Calu3 (cell line): ENCODE results near the gene CENPS. TPM values are rescaled to one million over a fixed set of nuclear protein-coding genes. Genes with fewer than 3 reads are reported as not detected.
"Not testable (repeated sequence)": the region's sequence is repeated elsewhere in the genome, so short reads cannot be mapped to it uniquely, and the experiment has no call there.

Source experiments
- BruUV-seq: library from RNA; stranded (reverse); fragments of 400-500 nt; replicated peaks from 2 replicates; lab custom pipeline; 2021; lab: Mats Ljungman, UMichigan
- CTCF ChIA-PET: fragments of 300-600 bp; sonication (Branson Sonifier 250); formaldehyde crosslinking; loops from one replicate; lab custom pipeline; 2022; ENCODE audit warnings: antibody characterized with exemption; lab: Charles Lee
- DNase-seq: peaks from one replicate; pipeline ENCODE4 v3.0.0; 2022
- H3K27ac Mint-ChIP-seq: one replicate; pipeline ENCODE4 v1.8.0; 2022; ENCODE audit warnings: mixed read lengths; ENCODE audit not compliant: unreplicated experiment
- H3K27me3 Mint-ChIP-seq: one replicate; pipeline ENCODE4 v1.8.0; 2022; ENCODE audit warnings: mixed read lengths; ENCODE audit not compliant: unreplicated experiment
- H3K36me3 Mint-ChIP-seq: one replicate; pipeline ENCODE4 v1.8.0; 2022; ENCODE audit warnings: mild to moderate bottlenecking, moderate library complexity, mixed read lengths; ENCODE audit not compliant: insufficient read depth, unreplicated experiment
- H3K4me1 Mint-ChIP-seq: one replicate; pipeline ENCODE4 v1.8.0; 2022; ENCODE audit warnings: mild to moderate bottlenecking, low read depth, mixed read lengths; ENCODE audit not compliant: unreplicated experiment
- H3K4me3 Mint-ChIP-seq: one replicate; pipeline ENCODE4 v1.8.0; 2022; ENCODE audit warnings: mild to moderate bottlenecking, low read depth, moderate library complexity, mixed read lengths; ENCODE audit not compliant: unreplicated experiment
- H3K9me3 Mint-ChIP-seq: one replicate; pipeline ENCODE4 v1.8.0; 2022; ENCODE audit warnings: low read depth, mixed read lengths; ENCODE audit not compliant: unreplicated experiment
- intact Hi-C: fragments of 100-400 bp; cut with micrococcal nuclease; formaldehyde crosslinking; loops from one replicate; pipeline ENCODE4 v1.10.0; 2022; ENCODE audit not compliant: unreplicated experiment
- total RNA-seq: library from RNA; stranded (reverse); gene quantifications from 2 replicates; pipeline ENCODE4 v1.2.3, GENCODE V29; 2022
- TF ChIP-seq, protein P1 (sequence below): fragments of 200-600 bp; IDR thresholded peaks from one replicate; pipeline ENCODE4 v1.8.0; 2022; ENCODE audit warnings: antibody characterized with exemption; ENCODE audit not compliant: unreplicated experiment

CENPS gene
- total RNA-seq, 1 experiment from 2014 or later, result 18.0 TPM

DNA sequence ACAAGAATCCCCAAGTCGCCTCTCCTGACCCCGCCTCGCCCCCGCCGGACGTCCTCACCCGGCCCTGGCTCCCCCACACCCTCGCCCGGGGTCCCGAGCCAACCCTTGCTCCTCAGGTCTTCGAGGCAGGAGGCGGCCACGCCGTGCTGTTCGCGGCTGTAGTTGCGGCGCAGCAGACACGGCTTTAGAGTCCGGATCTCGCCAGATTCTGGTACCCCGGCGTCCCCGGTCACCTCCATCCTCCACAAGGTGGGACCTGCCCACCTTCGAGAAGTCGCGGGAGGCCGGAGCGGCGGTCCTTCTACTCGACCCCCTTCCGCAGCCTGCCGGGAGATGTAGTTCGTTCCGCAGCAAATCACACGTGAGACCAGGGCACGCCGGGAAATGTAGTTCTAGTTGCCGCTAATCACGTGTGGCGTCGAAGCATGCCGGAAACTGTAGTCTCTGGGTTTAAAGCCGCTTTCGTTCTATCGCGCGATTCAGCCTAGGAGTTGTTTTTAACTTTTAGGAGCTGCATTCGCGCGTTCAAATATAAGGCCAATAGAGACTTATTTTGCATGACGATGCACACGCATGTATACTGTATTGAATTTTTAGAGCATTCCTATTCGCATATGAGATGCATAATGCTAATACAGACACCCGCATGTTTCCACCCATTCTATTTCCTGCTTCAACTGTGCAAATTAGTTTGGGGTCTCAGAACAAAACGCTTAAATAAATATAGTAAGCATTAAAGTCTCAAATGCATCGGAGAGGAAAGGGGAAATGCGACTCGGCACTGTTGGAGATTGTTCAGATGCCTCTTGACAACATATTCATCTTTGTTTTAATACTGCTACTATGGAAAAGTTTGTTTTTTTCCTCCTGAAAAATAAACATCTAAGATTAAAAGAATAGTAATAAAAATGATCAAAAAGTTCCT, 42.2 kb downstream of the CENPS start, which contains the start of gene DFFA:
Gene DFFA, minus strand, starts transcription at position 310 of the 925 bp plus-strand sequence. Its CDS starts 71 bp downstream, at position 239.
- DNase-seq, result peak; percentile 89
- CTCF ChIA-PET, result interaction anchor here (0.6 kb wide), 2 partner anchors 31 to 42 kb away, joined by 3 to 6 read pairs; partner anchors contain the start of gene CENPS
- TF ChIP-seq, protein P1, sequence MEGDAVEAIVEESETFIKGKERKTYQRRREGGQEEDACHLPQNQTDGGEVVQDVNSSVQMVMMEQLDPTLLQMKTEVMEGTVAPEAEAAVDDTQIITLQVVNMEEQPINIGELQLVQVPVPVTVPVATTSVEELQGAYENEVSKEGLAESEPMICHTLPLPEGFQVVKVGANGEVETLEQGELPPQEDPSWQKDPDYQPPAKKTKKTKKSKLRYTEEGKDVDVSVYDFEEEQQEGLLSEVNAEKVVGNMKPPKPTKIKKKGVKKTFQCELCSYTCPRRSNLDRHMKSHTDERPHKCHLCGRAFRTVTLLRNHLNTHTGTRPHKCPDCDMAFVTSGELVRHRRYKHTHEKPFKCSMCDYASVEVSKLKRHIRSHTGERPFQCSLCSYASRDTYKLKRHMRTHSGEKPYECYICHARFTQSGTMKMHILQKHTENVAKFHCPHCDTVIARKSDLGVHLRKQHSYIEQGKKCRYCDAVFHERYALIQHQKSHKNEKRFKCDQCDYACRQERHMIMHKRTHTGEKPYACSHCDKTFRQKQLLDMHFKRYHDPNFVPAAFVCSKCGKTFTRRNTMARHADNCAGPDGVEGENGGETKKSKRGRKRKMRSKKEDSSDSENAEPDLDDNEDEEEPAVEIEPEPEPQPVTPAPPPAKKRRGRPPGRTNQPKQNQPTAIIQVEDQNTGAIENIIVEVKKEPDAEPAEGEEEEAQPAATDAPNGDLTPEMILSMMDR, result no peak
- intact Hi-C loops, result no loop called here
- Mint-ChIP-seq H3K4me1 (no peaks in the 10 kb centered on the region), H3K36me3 (peaks cover 49% of the 10 kb centered on the region), H3K9me3 (no peaks in the 10 kb centered on the region), H3K27me3 (no peaks in the 10 kb centered on the region), H3K4me3 (peak within 1 kb of the TSS; percentile 96), H3K27ac (peak within 1 kb of the TSS; percentile 87)
- BruUV-seq, result no TSS peak

DNA sequence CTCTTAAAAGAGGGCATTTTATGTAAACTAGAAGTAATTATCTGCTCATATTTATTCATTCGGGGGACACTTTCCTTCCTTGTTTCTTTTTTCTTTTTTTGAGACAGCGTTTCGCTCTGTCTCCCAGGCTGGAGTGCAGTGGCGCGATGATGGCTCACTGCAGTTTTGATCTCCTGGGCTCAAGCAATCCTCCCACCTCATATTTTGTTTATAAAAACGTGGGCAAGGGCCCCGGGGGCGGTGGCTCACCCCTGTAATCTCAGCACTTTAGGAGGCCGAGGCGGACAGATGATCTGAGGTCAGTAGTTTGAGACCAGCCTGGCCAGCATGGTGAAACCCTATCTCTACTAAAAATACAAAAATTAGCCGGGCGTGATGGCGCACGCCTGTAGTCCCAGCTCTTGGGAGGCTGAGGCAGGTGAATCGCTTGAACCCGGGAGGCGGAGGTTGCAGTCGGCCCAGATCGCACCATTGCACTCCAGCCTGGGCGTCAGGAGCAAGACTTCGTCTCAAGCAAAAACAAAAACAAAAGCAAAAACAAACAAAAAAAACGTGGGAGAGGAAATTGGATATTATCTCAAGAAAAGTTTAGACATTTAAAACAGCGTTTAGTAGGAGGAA, 43.0 kb downstream of the CENPS start:
- CTCF ChIA-PET, result interaction anchor here (0.6 kb wide), 1 partner anchor 43 kb away, joined by 3 read pairs; the partner anchor contains the start of gene CENPS
- Mint-ChIP-seq H3K9me3 (no peaks in the 10 kb centered on the region), H3K36me3 (peaks cover 41% of the 10 kb centered on the region), H3K27me3 (no peaks in the 10 kb centered on the region), H3K4me1 (no peaks in the 10 kb centered on the region), H3K27ac (no peak overlapping the region), H3K4me3 (peak overlapping the region; percentile 96)
- no peak for DNase-seq
- BruUV-seq, result no TSS peak
- TF ChIP-seq, protein P1, result no peak
- intact Hi-C loops, result no loop called here

DNA sequence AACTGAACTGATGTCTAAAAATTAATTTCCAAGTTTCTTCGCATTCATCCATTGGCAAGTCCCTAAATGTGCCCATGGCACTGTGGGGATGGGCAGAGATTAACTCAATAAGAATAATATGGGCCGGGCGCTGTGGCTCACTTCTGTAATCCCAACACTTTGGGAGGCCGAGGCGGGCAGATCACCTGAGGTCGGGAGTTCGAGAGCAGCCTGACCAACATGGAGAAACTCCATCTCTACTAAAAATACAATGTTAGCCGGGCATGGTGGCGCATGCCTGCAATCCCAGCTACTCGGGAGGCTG, 44.0 kb downstream of the CENPS start:
- H3K27ac Mint-ChIP-seq, H3K9me3 Mint-ChIP-seq: not testable (repeated sequence)
- H3K36me3 Mint-ChIP-seq, result peaks cover 44% of the 10 kb centered on the region

GRCh38 chr1:10474613-10475507, 44.6 kb downstream of the CENPS start, which contains the start of gene PEX14:
Gene PEX14 (plus strand): TSS chr1:10474950. CDS start chr1:10474967, 17 bp downstream.
- intact Hi-C loops, result no loop called here
- TF ChIP-seq, protein P1, result no peak
- no peaks in the 10 kb centered on the region for H3K9me3 Mint-ChIP-seq
- H3K36me3 Mint-ChIP-seq, result peaks cover 40% of the 10 kb centered on the region
- no peaks in the 10 kb centered on the region for H3K4me1 Mint-ChIP-seq
- peak within 1 kb of the TSS; percentile 83 for H3K4me3 Mint-ChIP-seq
- peak; percentile 85 for DNase-seq
- BruUV-seq, result no TSS peak
- CTCF ChIA-PET, result interaction anchor here (0.6 to 0.7 kb wide), 3 partner anchors 45 to 750 kb away, joined by 3 to 4 read pairs (median 3); partner anchors contain the start of gene CENPS
- H3K27ac Mint-ChIP-seq, result peak within 1 kb of the TSS; percentile 58
- H3K27me3 Mint-ChIP-seq, result no peaks in the 10 kb centered on the region

More for the DNA sequence above, 44.0 kb downstream of the CENPS start:
- intact Hi-C loops, H3K4me1 Mint-ChIP-seq, CTCF ChIA-PET, DNase-seq, H3K27me3 Mint-ChIP-seq, BruUV-seq: not testable (repeated sequence)
- peak overlapping the region; percentile 83 for H3K4me3 Mint-ChIP-seq
